Adrenal gland (tissue), 12 donors: Measurements from ENCODE around the gene KLHL25. TPM values are rescaled to one million over a fixed set of nuclear protein-coding genes. Genes with fewer than 3 reads are reported as not detected.

Experiments used
- DNase-seq, 7 donors: peaks; one replicate each; pipeline ENCODE4 v3.0.0-alpha.2; 2019 to 2020
- H3K27ac ChIP-seq, 5 donors: fragments of 200-600 bp; sonication (generic) in 4 of 5; 1 replicate in 3 of 5; 2 replicates in 2 of 5; pipeline versions ENCODE4 v1.5.1 to v1.8.0; 2016 to 2020; ENCODE audit warnings: mild to moderate bottlenecking in 1 of 5
- H3K27me3 ChIP-seq: fragments of 200-600 bp; 2 replicates; pipeline ENCODE4 v1.8.0; 2021
- H3K36me3 ChIP-seq, 2 donors: fragments of 200-600 bp; replicated peaks in 1 of 2; 1 replicate in 1 of 2; 2 replicates in 1 of 2; pipeline versions ENCODE4 v1.5.1 to v1.8.0; 2018 to 2022
- H3K4me1 ChIP-seq, 2 donors: fragments of 200-600 bp; replicated peaks in 1 of 2; 1 replicate in 1 of 2; 2 replicates in 1 of 2; pipeline versions ENCODE4 v1.5.1 to v1.8.0; 2018 to 2021
- H3K4me3 ChIP-seq, 4 donors: fragments of 200-600 bp; sonication (generic) in 3 of 4; one replicate each; pipeline ENCODE4 v1.5.1; 2016 to 2018
- H3K9me3 ChIP-seq, 3 donors: fragments of 200-600 bp; sonication (generic) in 1 of 3; replicated peaks in 1 of 3; 1 replicate in 2 of 3; 2 replicates in 1 of 3; pipeline versions ENCODE4 v1.5.1 to v1.8.0; 2016 to 2021
- CTCF ChIP-seq, 6 experiments: fragments of 450-650 bp in 4 of 6; fragments of 200-600 bp in 2 of 6; sonication (generic) in 1 of 6; IDR thresholded peaks; 1 replicate in 5 of 6; 2 replicates in 1 of 6; pipeline versions ENCODE4 v1.5.1 to v1.8.0; 2016 to 2021; ENCODE audit warnings: antibody characterized with exemption in 6 of 6, mild to moderate bottlenecking in 2 of 6, moderate library complexity in 1 of 6
- POLR2A ChIP-seq, 2 donors: fragments of 450-650 bp; IDR thresholded peaks; one replicate each; pipeline ENCODE4 v1.6.1; 2017; ENCODE audit warnings: antibody characterized with exemption in 2 of 2, mild to moderate bottlenecking in 2 of 2, moderate library complexity in 1 of 2
- WGBS, 4 donors: extraction: QIAGEN DNeasy Blood & Tissue Kit in 2 of 4; methylation state at CpG; one replicate each; pipeline versions ENCODE4 v1.1.5 to v1.1.7; 2013 to 2017; 5-methylcytosine and 5-hydroxymethylcytosine counted together
- intact Hi-C, 2 donors: fragments of 100-400 bp; cut with DNase I; formaldehyde crosslinking; loops; one replicate each; pipeline versions ENCODE4 v1.14.1 to v1.15.0; 2022 to 2023
- polyA plus RNA-seq, 3 donors: library from polyadenylated mRNA; stranded (reverse); fragments of 200-250 nt in 2 of 3; fragments of 350-450 nt in 1 of 3; fragmentation: Illumina TruSeq in 1 of 3; extraction: RNeasy Lipid Tissue Mini Kit (QIAGEN cat#74804) in 1 of 3; gene quantifications; one replicate each; pipeline ENCODE4 v1.2.3, GENCODE V29; 2013 to 2014
- total RNA-seq, 9 donors: library from RNA; depleted of rRNA in 4 of 9; stranded (reverse); fragments of >200 nt in 4 of 9; fragments of 120-200 nt in 1 of 9; fragmentation: NEBNext Ultra II Directional in 1 of 9; extraction: Animal tissue kit (Norgen Biotek cat#: 25700) in 1 of 9; gene quantifications; one replicate each; pipeline versions ENCODE4 v1.1.0 to v1.2.4, GENCODE V29; 2013 to 2023
- donor health status: healthy with polysubstance abuse.
- donor health status: Bipolar disorder and iron deficiency.
- donor health status: DM: yes; HTN: yes; CAD: no.
- donor health status: DM: no; HTN: no; CAD: no.
- donor health status: DM: no; HTN: no; CAD: no.
- donor health status: DM: yes; HTN: yes; CAD: no.

Gene KLHL25
- total and polyA plus RNA-seq, 12 donors, result 1.4 to 6.2 (median 4.1) TPM

- intact Hi-C loops, result no loop called here
- Histone ChIP-seq H3K9me3 (no peaks in the 10 kb centered on the region), H3K27ac (no peak overlapping the region), H3K4me3 (no peak overlapping the region), H3K4me1 (peaks cover 0 to 23% of the 10 kb centered on the region in 2 donors), H3K27me3 (no peaks in the 10 kb centered on the region), H3K36me3 (no peaks in the 10 kb centered on the region)
- TF ChIP-seq CTCF (IDR thresholded peaks at IDR 0.05), result no peak
- TF ChIP-seq POLR2A (IDR thresholded peaks at IDR 0.05), result no peak
- no peak for DNase-seq
- 79 to 92% (median 89%) methylated on average over 16 to 18 of the region's 18 CpGs for WGBS, 4 donors
These were observed 17.2 kb downstream of the KLHL25 start for GRCh38 chr15:85777250-85778106.

- Histone ChIP-seq H3K27me3 (no peaks in the 10 kb centered on the region), H3K27ac (peak overlapping the region in 1 of 5 donors; percentile 92), H3K4me3 (no peak overlapping the region), H3K9me3 (no peaks in the 10 kb centered on the region), H3K4me1 (peaks cover 0 to 5% of the 10 kb centered on the region in 2 donors), H3K36me3 (no peaks in the 10 kb centered on the region)
- TF ChIP-seq CTCF (IDR thresholded peaks at IDR 0.05), result no peak
- TF ChIP-seq POLR2A (IDR thresholded peaks at IDR 0.05), result no peak
- DNase-seq, result no peak
- intact Hi-C loops, result no loop called here
- 92 to 96% (median 93%) methylated on average over 8 to 10 of the region's 10 CpGs for whole genome bisulfite sequencing, 4 donors
These were observed 20.8 kb downstream of the KLHL25 start for GRCh38 chr15:85773970-85774369.

DNA sequence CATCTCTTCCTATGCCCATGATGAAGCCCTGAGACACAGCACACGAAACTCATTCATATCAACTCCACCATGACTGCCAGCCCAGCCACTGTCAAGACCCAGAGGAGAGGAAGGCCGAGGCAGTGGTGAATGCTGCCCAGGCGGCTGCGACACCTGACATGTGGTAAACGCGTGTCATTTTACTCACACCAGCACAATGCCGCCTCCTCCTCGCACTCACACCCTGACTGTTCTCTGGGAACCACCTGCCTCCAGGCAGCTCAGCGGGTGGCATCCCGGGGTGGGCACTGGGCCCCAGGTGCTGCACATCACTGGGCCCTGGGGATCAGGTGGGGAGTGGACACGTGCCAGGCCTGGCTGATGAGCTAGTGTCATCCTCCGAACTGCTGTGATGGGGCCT lies 21.5 kb downstream of the KLHL25 start:
- Histone ChIP-seq H3K27me3 (no peaks in the 10 kb centered on the region), H3K4me1 (peaks cover 0 to 5% of the 10 kb centered on the region in 2 donors), H3K9me3 (no peaks in the 10 kb centered on the region), H3K4me3 (no peak overlapping the region), H3K27ac (peak overlapping the region in 1 of 5 donors; percentile 92), H3K36me3 (no peaks in the 10 kb centered on the region)
- intact Hi-C loops, result no loop called here
- no peak for TF ChIP-seq POLR2A (IDR thresholded peaks at IDR 0.05)
- TF ChIP-seq CTCF (IDR thresholded peaks at IDR 0.05), result no peak
- no peak for DNase-seq
- 85 to 95% (median 93%) methylated on average over 9 to 12 of the region's 12 CpGs for WGBS, 4 donors

GRCh38 chr15:85772668-85773067 lies 22.1 kb downstream of the KLHL25 start:
- Histone ChIP-seq H3K4me1 (peaks cover 0 to 3% of the 10 kb centered on the region in 2 donors), H3K4me3 (no peak overlapping the region), H3K36me3 (no peaks in the 10 kb centered on the region), H3K27me3 (no peaks in the 10 kb centered on the region), H3K27ac (peak overlapping the region in 3 of 5 donors; percentile 57 to 92 (median 76)), H3K9me3 (no peaks in the 10 kb centered on the region)
- intact Hi-C loops, result no loop called here
- TF ChIP-seq CTCF (IDR thresholded peaks at IDR 0.05) (no peak), POLR2A (IDR thresholded peaks at IDR 0.05) (no peak)
- WGBS, 4 donors, result 93 to 100% (median 94%) methylated on average over 4 to 9 of the region's 9 CpGs
- no peak for DNase-seq
